CD1c-positive myeloid dendritic cell (primary cell): ENCODE measurements around the gene CTAGE6.
"Not testable (repeated sequence)": the region's sequence is repeated elsewhere in the genome, so short reads cannot be mapped to it uniquely, and the experiment has no call there.

Source experiments
- DNase-seq: peaks from one replicate; pipeline ENCODE4 v3.0.0-alpha.2; 2016; ENCODE audit errors: extremely low spot score

Gene CTAGE6, protein sequence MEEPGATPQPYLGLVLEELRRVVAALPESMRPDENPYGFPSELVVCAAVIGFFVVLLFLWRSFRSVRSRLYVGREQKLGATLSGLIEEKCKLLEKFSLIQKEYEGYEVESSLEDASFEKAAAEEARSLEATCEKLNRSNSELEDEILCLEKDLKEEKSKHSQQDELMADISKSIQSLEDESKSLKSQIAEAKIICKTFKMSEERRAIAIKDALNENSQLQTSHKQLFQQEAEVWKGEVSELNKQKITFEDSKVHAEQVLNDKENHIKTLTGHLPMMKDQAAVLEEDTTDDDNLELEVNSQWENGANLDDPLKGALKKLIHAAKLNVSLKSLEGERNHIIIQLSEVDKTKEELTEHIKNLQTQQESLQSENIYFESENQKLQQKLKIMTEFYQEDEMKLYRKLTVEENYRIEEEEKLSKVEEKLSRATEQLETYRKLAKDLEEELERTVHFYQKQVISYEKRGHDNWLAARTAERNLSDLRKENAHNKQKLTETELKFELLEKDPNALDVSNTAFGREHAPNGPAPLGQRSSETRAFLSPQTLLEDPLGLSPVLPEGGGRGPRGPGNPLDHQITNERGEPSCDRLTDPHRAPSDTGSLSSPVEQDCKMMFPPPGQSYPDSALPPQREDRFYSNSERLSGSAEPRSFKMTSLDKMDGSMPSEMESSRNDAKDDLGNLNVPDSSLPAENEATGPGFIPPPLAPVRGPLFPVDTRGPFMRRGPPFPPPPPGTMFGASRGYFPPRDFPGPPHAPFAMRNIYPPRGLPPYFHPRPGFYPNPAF

DNA sequence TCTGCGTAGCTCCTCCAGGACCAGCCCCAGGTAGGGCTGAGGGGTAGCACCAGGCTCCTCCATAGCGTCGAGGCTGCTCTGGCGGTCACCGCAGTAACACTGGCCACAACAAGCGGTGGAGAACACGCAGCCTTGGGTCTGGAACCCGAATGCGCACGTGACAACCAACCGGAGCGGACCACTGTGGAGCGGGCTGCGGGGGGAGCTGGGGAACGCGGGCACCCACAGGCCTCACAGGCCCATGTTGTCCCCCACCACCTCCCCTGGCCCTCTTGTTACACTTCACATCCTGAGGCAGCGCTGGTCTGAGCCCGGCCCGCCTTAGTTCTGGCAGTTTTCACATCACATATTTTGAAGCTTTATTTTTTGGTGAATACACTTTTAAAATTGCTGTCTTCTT, at the start of gene CTAGE6:
Gene CTAGE6 (minus strand): TSS at position 101 of the 400 bp plus-strand sequence. CDS start 38 bp downstream, at position 63.
- DNase-seq = not testable (repeated sequence)

DNA sequence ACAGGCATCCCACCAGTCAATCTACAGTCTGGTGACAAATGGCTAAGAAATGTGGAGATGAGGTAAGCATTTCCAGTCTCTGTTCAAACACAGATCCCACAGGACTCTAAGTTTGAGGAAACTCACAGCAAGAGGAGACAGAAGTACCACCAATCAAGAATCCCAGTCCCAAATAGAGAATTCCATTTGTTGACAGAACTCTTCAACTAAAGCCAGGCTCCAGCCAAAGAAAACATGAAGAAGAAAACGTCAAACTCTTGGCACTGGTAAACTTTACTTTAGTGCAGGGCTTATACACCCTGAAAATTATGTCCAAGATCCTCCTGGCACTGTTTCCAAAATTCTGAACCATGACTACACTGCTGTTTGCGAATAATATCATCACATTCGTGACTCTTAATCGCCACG, 49.2 kb upstream of the CTAGE6 start:
- DNase-seq = not testable (repeated sequence)

DNA sequence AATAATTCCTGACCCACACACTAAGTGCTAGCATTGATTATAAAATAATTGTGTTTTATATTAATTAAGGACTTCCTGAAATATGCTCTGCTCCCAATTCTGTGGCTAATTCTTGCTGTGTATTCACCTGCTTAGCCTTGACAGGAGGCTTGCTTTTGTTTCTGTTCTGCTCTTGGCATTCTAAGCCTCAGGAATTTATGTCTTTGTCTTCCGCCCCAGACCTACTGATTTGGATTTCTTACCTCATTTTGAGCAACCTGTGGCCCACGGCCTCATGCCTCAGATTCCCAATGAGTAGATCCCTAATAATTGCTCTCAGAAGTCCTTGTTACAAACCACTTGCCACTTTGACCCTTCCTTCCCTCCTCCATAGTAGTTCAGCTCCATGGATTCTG, 40.4 kb upstream of the CTAGE6 start:
- not testable (repeated sequence) for DNase-seq

DNA sequence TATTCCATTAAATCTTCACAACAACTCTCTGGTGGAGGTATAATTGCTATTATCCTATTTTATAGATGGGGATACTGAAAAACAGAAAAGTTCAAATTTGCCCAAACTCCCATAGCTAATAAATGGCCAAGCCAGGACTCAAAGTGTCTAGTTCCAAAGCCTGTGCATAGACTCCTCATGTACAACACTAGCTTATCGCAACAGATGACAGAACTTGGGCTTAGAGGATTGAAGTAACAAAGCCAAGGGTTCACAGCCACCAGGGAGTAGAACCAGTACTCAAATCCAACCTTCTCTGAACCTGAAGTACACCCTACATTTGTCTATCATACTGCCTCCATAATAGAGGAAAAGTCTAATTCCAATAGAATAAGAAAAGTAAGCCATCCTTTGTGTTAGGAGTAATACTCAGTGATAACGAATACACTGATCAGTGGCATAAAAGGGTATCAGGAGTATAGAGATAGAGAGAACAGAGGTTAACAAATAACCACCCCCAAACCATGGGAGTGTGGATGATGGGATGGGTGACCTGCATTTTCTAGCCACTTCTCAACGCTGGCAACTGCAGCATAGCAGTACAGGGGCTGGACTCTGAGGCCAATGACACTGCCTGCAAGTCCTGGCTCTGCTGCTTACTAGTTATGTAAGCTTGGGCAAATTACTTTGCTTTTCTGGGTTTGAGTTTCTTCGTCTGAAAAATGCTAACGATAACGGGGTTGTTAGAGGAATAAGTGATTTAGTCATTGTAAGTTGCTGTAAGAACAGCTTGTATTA, 39.8 kb upstream of the CTAGE6 start:
- not testable (repeated sequence) for DNase-seq

DNA sequence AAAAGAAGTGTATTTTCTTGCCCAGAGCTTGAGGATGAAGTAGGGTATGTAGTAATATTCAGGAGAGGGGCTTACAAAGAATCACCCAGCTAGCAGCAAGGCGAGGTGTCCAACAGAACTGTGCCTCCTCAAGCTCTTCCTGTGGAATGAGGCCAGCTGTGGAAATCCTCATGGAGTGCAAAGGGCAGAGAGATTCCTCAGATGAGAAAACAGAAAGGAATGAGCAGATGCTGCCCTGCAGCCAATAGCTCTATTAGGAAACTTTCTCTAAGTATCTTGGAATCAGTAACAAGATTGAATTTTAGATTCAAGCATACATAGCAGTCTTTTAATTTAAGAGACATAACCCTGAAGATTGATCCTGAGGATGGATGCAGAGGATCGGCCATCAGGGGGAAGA, 38.2 kb upstream of the CTAGE6 start:
- not testable (repeated sequence) for DNase-seq

DNA sequence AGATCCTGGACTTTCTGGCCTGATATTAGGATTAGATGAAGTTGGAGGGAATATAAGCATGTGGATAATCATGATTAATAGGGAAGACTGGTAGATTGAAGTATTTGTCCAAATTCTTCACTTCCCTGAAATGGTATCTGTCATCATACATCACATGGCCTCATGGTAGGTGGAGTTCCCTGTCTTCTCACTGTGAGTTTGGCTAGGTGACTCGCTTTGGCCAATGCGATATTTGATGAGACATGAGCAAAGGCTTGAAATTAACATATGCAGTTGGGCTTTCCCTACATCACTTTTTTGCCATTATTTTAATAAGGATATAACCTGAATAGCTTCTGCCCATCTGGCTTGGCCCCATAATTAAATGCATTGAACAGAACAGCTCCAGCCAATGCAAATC, 35.1 kb upstream of the CTAGE6 start:
- not testable (repeated sequence) for DNase-seq

DNA sequence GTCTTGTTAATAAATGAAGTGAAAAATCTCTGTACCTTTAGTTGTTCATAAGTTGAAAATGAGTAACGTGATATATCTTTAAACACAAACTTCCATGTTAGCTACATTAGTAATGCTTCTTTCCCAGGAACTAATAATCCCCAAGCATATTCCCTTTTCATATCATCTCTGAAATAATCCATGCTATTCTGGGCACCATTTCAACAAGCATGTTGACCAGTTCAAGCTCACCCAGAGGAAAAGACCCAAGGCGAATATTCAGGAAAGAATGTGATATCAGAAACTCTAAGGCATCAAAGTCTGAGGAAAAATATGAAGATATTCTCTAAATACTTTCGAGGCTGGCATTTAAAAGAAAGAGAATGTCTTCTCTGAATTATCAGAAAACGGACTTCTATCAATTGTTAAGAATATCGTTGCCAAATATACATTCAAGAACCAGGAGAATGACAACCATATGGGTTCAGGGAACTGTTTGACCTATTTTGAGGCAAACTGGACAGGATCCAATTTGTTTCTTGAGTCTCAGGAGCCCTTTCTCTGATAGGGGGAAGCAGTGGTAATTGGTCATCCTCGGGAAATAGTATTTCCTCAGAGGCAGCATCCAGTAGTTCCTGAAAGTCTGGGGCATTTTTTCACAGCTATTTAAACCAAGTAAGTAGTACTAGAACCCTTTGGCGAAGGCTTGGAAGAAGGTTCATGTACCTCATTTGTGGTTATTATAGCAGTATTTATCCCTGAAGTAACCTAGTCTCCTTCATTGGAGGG, 28.1 kb upstream of the CTAGE6 start:
- DNase-seq = not testable (repeated sequence)

DNA sequence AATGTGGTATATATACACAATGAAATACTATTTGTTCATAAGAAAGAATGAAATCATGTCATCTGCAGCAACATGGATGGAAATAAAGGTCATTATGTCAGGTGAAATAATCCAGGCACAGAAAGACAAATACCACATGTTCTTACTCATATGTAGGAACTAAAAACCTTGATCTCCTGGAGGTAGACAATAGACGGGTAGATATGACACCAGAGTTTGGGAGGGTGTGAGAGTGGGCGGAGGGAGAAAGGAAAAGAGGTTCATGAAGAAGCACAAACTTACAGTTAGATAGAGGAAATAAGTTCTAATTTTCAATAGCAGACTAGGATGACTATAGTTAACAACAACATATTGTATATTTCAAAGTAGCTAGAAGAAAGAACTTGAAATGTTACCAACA, 22.1 kb upstream of the CTAGE6 start:
- DNase-seq = not testable (repeated sequence)

DNA sequence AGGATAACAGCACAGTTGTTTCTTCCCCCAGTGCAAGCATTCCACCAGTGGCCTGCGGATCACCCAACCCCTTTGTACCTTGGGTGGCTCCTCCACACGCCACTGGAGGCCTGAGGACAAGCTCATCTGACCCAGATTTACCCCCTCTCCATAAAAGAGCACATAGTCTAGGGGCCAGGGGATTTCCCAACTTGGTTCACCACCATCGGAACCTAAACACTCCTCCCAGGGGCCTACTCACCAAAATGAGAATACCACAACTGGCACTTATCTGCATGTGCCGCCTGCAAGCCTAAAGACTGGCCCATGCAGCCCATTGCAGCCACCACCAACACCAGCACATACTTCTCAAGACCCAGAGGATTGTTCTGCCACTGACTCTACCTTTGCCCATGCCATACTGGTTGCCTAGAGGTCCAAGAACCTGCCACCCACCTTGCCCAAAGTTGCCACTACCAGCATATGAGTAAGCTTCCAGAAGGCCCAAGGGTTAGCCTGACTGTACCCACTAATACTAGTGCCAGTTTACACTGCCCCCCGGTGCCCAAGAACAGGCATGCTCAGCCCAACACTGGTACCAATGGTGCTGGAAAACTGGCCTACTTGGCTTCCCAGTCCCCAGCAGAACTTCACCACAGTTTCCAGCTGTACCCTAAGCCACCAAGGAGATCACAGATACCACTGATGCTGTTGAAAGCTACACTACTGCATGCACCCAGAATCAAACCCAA, 15.4 kb upstream of the CTAGE6 start:
- DNase-seq = not testable (repeated sequence)

DNA sequence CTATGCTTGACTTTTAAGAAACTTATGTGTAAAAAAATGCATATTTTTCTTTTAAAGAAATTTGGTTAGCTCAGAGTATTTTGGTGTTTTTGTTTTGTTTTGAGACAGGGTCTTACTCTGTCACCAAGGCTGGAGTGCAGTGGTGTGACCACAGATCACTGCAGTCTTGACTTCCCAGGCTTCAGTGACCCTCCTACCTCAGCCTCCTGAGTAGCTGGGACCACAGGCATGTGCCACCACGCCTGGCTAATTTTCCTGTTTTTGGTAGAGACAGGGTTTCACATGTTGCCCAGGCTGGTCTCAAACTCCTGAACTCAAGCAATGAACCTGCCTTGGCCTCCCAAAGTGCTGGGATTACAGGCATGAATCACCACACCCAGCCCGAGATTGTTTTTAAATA, 10.0 kb upstream of the CTAGE6 start:
- DNase-seq = not testable (repeated sequence)

DNA sequence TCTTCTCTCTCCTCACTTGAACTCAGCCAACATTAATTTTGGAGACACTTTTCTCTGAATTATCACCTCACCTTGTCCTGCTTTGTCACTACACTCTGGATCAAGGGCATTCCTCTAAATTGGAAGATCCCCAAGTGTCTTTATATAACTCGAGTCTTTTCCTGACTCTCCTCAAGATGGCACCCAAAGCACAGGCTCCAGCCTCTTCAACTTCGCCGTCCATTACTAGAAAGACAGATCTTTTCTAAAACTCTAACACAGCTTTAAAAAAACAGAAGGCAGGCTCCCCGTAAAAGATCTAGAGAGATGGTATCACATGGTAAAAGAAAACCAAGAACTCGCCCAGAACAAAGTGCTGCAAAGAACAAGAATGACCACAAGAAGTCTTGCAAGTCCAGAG, 8.2 kb upstream of the CTAGE6 start:
- not testable (repeated sequence) for DNase-seq

DNA sequence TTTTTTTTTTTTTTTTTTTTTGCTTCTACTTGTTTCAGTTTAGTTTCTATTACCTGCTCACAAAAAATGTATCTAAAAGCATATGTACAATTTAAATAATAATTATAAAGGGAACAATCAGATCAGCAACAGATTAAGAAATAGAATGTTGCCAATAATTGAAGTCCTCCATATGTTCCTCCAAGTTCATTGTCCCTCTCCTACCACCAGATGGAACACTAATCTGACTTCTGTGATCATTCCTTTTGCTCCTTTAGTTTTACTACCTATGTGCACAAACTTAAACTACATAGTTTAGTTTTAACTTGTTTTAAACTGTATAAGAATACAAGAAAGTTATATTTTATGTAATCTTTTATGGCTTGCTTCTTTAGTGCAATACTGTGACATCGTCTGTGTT, 5.6 kb upstream of the CTAGE6 start:
- not testable (repeated sequence) for DNase-seq

DNA sequence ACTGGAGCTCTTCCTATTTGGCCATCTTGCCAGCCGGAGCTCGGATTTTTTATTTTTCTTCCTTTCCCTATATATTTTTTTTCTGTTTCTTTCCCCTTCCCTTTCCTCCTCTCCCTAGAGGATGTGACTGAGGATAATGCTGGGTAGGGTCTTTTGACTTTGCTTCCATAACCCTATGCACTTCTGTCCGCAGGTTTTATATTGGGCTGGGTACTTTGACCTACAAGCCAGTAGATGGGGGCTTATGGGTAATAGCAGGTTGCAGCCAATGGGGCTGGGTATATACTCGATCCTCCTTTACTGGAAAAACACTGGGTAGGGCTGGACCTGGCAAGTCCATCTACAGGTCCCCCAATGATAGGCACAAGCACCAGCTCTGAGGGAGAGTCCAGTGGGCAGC, 12.2 kb downstream of the CTAGE6 start:
- DNase-seq = not testable (repeated sequence)

DNA sequence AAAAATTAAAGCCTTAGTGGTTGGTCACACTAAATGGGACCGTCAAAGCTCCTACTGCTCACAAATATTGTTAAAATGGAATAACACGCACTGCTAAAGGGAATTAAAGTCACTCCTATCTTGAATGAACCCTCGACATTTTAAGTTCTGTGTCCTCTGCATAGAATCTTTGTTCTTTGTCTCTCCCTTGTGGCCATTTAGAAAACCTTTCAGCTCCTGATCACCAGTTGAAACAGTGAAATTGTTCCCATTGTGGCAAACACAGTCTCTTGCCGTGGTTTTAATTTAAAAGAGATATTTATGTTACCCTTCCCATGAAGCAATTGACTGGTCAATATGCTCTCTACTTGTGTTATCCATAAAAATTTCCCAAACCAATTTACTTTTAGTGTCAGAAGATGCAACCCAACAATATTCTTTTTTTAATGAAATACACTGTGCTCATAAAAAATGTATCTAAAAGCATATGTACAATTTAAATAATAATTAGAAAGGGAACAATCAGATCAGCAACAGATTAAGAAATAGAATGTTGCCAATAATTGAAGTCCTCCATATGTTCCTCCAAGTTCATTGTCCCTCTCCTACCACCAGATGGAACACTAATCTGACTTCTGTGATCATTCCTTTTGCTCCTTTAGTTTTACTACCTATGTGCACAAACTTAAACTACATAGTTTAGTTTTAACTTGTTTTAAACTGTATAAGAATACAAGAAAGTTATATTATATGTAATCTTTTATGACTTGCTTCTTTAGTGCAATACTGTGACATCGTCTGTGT, 20.3 kb downstream of the CTAGE6 start:
- peak; percentile 58 for DNase-seq

DNA sequence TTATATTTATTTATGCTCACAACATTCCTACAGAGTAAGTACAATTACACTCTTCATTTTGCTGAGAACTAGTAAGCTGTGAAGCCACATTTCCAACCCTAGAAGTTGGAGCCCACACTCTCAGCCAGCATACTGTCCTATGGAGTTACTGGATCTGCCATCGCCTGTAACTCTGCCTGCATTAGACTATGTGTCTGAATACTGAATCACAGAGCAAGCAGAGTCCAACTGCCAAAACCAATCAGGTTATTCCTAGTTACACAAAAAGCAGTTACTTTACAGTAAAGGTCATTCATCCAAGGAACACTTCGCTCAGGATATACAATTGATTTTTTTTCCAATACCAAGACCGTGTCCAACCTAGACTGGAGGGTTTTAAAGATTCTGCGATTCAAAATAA, 21.5 kb downstream of the CTAGE6 start:
- DNase-seq = no peak

DNA sequence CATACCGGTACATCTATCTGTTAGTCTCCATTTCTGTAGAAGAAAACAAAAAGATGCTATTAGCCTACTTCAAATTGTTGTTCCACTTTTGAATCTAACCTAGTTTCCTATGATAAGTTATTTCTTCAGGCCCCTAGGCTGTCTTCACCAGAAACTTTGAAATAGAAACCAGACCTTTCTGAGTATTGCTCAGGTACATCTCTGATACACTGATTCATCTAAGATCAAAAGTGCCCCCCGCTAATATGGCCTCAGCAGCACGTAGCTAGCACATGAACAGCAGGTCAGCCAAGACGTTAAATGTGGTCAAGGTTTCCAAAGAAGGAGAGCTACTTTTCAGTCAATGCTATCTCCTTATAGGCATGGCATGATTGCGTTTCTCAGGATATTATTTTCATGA, 23.6 kb downstream of the CTAGE6 start:
- DNase-seq = no peak

DNA sequence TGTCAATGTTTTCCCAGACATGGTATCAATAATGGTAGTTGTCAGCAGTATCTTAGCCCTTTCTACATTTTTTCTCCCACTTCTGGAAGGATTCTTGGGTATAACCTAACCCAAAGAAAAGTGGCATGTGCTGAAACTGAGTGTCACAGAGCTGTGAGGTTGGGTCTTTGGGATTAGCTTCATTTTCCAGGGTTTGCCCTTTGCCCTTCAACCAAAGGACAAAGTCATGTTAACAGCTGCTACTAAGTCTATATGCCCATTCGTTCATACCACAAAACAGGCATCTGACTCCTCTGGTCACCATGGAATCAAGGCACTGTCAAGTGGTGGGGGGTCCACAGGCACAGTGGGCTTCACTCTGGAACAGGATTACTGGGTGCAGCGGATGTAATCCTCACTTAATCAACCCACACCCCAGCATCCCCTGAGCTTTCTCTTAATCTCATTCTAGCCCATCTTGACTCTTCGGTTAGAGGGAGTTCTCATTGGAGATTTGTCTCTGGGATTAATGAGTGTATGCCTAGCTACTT, 29.1 kb downstream of the CTAGE6 start:
- DNase-seq = no peak

DNA sequence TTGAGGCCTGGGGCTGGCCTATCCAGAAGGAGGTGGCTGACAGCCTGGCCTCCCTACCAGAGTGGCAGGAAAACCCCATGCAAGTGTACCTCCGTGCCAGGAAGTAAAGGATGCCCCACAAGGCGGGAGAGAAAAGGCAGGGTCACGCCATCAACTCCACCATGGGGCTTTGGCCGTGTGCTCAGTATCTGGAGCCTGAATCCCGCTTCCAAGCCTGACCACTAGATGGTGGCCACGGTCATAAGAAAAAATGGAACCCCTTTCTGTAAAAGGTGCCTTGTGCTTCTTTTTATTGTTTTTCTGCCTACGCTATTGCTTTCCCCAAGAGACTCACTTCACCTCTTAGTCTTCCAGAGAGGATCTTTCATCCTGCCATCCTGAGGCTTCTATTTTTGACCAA, 29.9 kb downstream of the CTAGE6 start:
- DNase-seq = not testable (repeated sequence)

DNA sequence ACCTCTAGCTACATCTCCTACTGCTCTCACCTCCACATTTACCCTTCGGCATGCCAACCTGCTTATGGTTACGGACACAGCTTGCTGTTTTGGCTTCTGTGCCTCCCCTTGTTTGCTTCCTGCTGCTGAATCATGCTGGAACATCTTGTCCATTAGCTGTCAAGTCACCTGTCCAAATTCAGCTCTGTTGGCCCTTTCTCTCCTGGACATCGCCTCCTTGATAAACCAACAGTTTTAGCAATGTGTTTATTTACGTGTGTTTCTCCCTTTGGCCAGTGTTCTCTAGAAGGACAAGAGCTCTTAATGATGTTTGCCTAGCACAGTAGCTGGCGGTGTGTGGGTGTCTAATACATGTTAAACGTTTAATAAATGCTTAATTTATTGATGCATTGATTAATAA, 31.4 kb downstream of the CTAGE6 start:
- not testable (repeated sequence) for DNase-seq

DNA sequence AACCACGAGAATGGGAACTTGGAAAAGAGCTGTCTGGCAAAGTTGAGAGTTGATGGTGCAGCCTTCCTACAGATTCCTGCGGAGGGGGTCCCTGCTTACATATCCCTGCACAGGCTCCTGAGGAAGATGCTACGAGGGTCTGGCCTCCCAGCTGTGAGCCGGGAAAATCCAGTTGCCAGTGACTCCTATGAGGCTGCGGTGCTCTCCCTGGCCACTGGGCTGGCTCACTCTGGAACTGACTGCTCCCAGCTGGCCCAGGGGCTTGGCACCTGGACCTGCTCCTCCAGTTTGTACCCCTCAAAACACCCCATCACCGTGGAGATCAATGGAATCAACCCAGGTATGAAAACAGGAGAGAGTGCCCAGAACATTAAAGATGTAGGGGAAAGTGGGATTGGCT, 37.2 kb downstream of the CTAGE6 start:
- DNase-seq = not testable (repeated sequence)
